Mesenchymal stem cell (in vitro differentiated cells and primary cell): ENCODE measurements around the gene RAB33B.

Experiments used
- DNase-seq: peaks from one replicate; pipeline ENCODE4 v3.0.0-alpha.2; 2013
- H2AFZ ChIP-seq: one replicate; pipeline ENCODE4 v1.6.1; 2013; ENCODE audit warnings: low read depth, mild to moderate bottlenecking, control low read depth, inconsistent platforms, low read length, moderate library complexity
- H2AK5ac ChIP-seq: 2 replicates; pipeline ENCODE4 v1.6.1; 2013; ENCODE audit warnings: low read length, moderate library complexity, mild to moderate bottlenecking, inconsistent platforms; ENCODE audit not compliant: severe bottlenecking
- H2BK120ac ChIP-seq: one replicate; pipeline ENCODE4 v1.6.1; 2013; ENCODE audit warnings: low read depth, mild to moderate bottlenecking, inconsistent platforms, low read length, moderate library complexity
- H2BK12ac ChIP-seq, 2 experiments: one replicate each; pipeline ENCODE4 v1.6.1; 2013; ENCODE audit warnings: inconsistent platforms in 2 of 2, low read length in 2 of 2, mild to moderate bottlenecking in 2 of 2, moderate library complexity in 2 of 2, control low read depth in 1 of 2
- H2BK15ac ChIP-seq: one replicate; pipeline ENCODE4 v1.6.1; 2013; ENCODE audit warnings: mild to moderate bottlenecking, low read depth, inconsistent platforms; ENCODE audit not compliant: poor library complexity, severe bottlenecking
- H2BK5ac ChIP-seq: 2 replicates; pipeline ENCODE4 v1.6.1; 2013; ENCODE audit warnings: low read depth, mild to moderate bottlenecking, low read length, control low read depth, inconsistent platforms; ENCODE audit not compliant: poor library complexity, severe bottlenecking
- H3K14ac ChIP-seq, 2 experiments: one replicate each; pipeline ENCODE4 v1.6.1; 2013; ENCODE audit warnings: inconsistent platforms in 2 of 2, low read length in 2 of 2, control low read depth in 1 of 2, mild to moderate bottlenecking in 1 of 2, moderate library complexity in 1 of 2
- H3K18ac ChIP-seq, 2 experiments: one replicate each; pipeline ENCODE4 v1.6.1; 2013; ENCODE audit warnings: inconsistent platforms in 2 of 2, low read length in 2 of 2, control low read depth in 1 of 2, low read depth in 1 of 2, mild to moderate bottlenecking in 1 of 2
- H3K23ac ChIP-seq, 2 experiments: one replicate each; pipeline ENCODE4 v1.6.1; 2013; ENCODE audit warnings: inconsistent platforms in 2 of 2, low read length in 2 of 2, mild to moderate bottlenecking in 2 of 2, moderate library complexity in 2 of 2, control low read depth in 1 of 2
- H3K27ac ChIP-seq: 2 replicates; pipeline ENCODE4 v1.5.1; 2013; ENCODE audit warnings: mild to moderate bottlenecking, moderate library complexity, low read length, control low read depth, inconsistent platforms; ENCODE audit not compliant: poor library complexity, severe bottlenecking
- H3K27me3 ChIP-seq, 2 experiments: 2 replicates each; pipeline versions ENCODE4 v1.6.1 to v1.7.0; 2013; ENCODE audit warnings: low read length in 2 of 2, mild to moderate bottlenecking in 2 of 2, moderate library complexity in 2 of 2, control low read depth in 1 of 2, inconsistent platforms in 1 of 2; ENCODE audit not compliant: control insufficient read depth in 1 of 2, insufficient read depth in 1 of 2
- H3K36me3 ChIP-seq, 2 experiments: 2 replicates each; pipeline versions ENCODE4 v1.6.1 to v1.7.0; 2013; ENCODE audit warnings: low read length in 2 of 2, control low read depth in 1 of 2, inconsistent platforms in 1 of 2, low read depth in 1 of 2, mild to moderate bottlenecking in 1 of 2; ENCODE audit not compliant: insufficient read depth in 2 of 2, control insufficient read depth in 1 of 2
- H3K4ac ChIP-seq, 2 experiments: one replicate each; pipeline ENCODE4 v1.6.1; 2013; ENCODE audit warnings: inconsistent platforms in 2 of 2, low read length in 2 of 2, mild to moderate bottlenecking in 2 of 2, moderate library complexity in 2 of 2, control low read depth in 1 of 2, low read depth in 1 of 2
- H3K4me1 ChIP-seq: 2 replicates; pipeline ENCODE4 v1.6.1; 2013; ENCODE audit warnings: low read depth, low read length, control low read depth; ENCODE audit not compliant: control insufficient read depth, insufficient read depth
- H3K4me2 ChIP-seq: 2 replicates; pipeline ENCODE4 v1.6.1; 2013; ENCODE audit warnings: low read length, mild to moderate bottlenecking, inconsistent platforms; ENCODE audit not compliant: poor library complexity, severe bottlenecking
- H3K4me3 ChIP-seq, 2 experiments: 2 replicates each; pipeline versions ENCODE4 v1.5.1 to v1.7.0; 2013; ENCODE audit warnings: low read length in 2 of 2, mild to moderate bottlenecking in 2 of 2, control low read depth in 1 of 2, low read depth in 1 of 2; ENCODE audit not compliant: insufficient read depth in 1 of 2
- H3K79me1 ChIP-seq: replicated peaks from 2 replicates; pipeline ENCODE4 v1.6.1; 2013; ENCODE audit warnings: mild to moderate bottlenecking, control low read depth, low read length, inconsistent platforms; ENCODE audit not compliant: poor library complexity, severe bottlenecking
- H3K9ac ChIP-seq: 2 replicates; pipeline ENCODE4 v1.7.0; 2013; ENCODE audit warnings: mild to moderate bottlenecking, low read length, moderate library complexity
- H3K9me3 ChIP-seq: 2 replicates; pipeline ENCODE4 v1.7.0; 2013; ENCODE audit warnings: mild to moderate bottlenecking, low read length; ENCODE audit not compliant: control insufficient read depth
- H4K8ac ChIP-seq: one replicate; pipeline ENCODE4 v1.6.1; 2013; ENCODE audit warnings: inconsistent platforms, mild to moderate bottlenecking, low read length, moderate library complexity
- H4K91ac ChIP-seq: one replicate; pipeline ENCODE4 v1.6.1; 2013; ENCODE audit warnings: mild to moderate bottlenecking, low read length, inconsistent platforms
- WGBS: methylation state at CpG from one replicate; pipeline ENCODE4 v1.1.7; 2013; ENCODE audit warnings: mixed read lengths; 5-methylcytosine and 5-hydroxymethylcytosine counted together

RAB33B gene

DNA sequence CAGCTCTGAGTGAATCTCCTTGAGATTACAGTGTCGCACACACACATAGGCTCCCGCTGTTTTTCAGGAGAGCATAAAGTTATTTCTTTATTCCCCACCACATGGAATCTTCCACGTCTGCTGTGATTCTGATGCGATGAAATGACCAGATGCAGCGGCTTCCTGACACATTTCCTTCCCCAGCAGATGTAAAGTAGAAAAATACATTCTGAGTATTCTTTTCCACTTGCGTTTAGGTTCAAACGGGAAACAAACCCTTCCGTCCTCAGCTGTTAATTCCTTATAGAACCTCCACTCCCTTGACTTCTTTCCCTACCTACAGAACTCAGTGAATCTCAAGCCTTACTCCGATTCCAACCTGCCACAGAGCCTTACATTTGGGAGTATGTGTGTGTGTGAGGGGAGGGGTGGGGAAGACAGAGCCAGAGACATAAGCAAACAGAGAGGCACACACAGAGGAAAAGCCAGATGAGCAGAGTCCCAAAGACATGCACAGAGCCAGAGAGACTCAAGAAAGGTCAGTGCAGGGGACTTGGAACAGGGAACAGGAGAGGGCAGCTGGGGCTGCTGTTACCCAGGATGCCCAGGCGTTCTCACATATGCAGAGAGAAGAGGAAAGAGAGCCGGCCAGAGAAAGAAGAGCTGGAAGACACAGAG lies 54.8 kb downstream of the RAB33B start:
- no peak overlapping the region for H3K18ac ChIP-seq
- H2BK5ac ChIP-seq = no peak overlapping the region
- no peak overlapping the region for H3K4me2 ChIP-seq
- no peak overlapping the region for H3K4me3 ChIP-seq
- H2AK5ac ChIP-seq = no peak overlapping the region
- H3K23ac ChIP-seq = no peak overlapping the region
- no peaks in the 10 kb centered on the region for H3K9me3 ChIP-seq
- no peak overlapping the region for H2BK12ac ChIP-seq
- no peak for DNase-seq
- no peak overlapping the region for H2BK120ac ChIP-seq
- peaks cover 41 to 78% of the 10 kb centered on the region in 2 experiments for H3K36me3 ChIP-seq
- H3K4ac ChIP-seq = no peak overlapping the region
- H4K91ac ChIP-seq = no peak overlapping the region
- H3K27me3 ChIP-seq = no peaks in the 10 kb centered on the region
- no peak overlapping the region for H3K27ac ChIP-seq
- H3K14ac ChIP-seq = no peak overlapping the region
- H3K9ac ChIP-seq = no peak overlapping the region
- 93% methylated on average over 11 of the region's 11 CpGs for WGBS
- peaks cover 2% of the 10 kb centered on the region for H3K4me1 ChIP-seq
- H4K8ac ChIP-seq = no peak overlapping the region
- peaks cover 7% of the 10 kb centered on the region for H3K79me1 ChIP-seq
- no peak overlapping the region for H2BK15ac ChIP-seq
- H2AFZ ChIP-seq = no peak overlapping the region

DNA sequence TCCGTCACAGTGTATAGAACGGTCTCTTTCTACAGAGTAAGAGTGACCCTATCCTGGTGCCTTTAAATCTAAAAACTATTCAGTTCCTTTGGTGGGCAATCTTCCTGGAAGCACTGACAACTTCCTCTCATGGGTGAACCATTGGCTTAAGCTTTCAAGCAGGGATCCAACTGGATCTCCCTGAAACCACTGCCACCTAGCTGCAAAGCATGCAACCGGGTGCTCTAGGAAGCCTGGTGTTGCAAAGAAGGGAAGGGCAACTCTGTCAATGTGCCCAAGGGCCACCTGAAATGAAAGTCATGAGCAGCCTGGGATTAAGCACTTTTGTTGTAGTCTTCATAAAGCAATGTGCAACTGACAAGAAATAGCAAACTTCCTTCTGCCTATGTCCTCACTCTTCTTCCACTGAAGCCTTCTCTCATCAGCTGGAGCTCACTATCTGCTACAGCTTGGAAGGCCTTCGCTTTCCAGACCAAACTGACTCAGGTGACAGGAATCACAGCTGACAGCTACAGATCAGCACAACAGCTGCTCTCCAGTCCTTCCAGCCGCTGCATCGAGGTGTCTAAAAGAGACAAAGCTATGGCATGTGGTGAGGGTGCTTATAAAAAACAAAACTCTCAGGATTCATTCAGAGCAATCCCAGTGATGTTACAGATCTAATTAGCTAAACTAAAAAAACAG lies 55.9 kb downstream of the RAB33B start:
- Histone ChIP-seq H3K4me2 (no peak overlapping the region), H3K23ac (no peak overlapping the region), H3K4me3 (no peak overlapping the region), H3K4me1 (peaks cover 2% of the 10 kb centered on the region), H2BK12ac (no peak overlapping the region), H3K36me3 (peaks cover 51 to 84% of the 10 kb centered on the region in 2 experiments), H3K27me3 (no peaks in the 10 kb centered on the region), H4K8ac (no peak overlapping the region), H2BK120ac (no peak overlapping the region), H2BK5ac (no peak overlapping the region), H3K18ac (no peak overlapping the region), H4K91ac (no peak overlapping the region), H3K79me1 (peaks cover 7% of the 10 kb centered on the region), H2AFZ (no peak overlapping the region), H3K9me3 (no peaks in the 10 kb centered on the region), H2AK5ac (no peak overlapping the region), H2BK15ac (no peak overlapping the region), H3K14ac (no peak overlapping the region), H3K27ac (no peak overlapping the region), H3K9ac (no peak overlapping the region), H3K4ac (no peak overlapping the region)
- no peak for DNase-seq
- 89% methylated on average over 5 of the region's 6 CpGs for WGBS

DNA sequence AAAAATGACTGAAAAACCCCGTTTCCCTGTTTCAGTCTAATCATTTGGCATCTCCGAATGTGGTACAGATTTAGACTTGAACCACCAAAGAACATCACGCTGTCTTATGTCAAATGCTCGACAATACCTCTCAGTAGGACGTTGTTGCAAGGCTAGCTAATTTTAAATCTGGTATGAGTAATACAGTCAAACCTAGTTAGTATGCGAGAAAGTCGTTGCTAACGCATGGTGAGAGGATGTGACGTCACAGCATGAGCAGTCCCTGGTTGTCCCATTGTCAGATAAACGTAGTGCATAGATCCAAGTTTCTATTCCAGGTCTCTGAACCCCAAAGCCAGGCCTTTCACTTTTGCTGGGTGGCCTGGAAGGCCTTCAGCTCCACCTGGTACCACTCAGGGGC lies 57.4 kb downstream of the RAB33B start:
- no peak overlapping the region for H3K9ac ChIP-seq
- no peak overlapping the region for H3K23ac ChIP-seq
- H3K27me3 ChIP-seq = no peaks in the 10 kb centered on the region
- H2BK12ac ChIP-seq = no peak overlapping the region
- H3K4me3 ChIP-seq = no peak overlapping the region
- no peak overlapping the region for H3K4ac ChIP-seq
- no peak overlapping the region for H4K91ac ChIP-seq
- H3K36me3 ChIP-seq = peaks cover 47 to 89% of the 10 kb centered on the region in 2 experiments
- 85% methylated on average over 10 of the region's 10 CpGs for WGBS
- H2AFZ ChIP-seq = no peak overlapping the region
- peaks cover 2% of the 10 kb centered on the region for H3K4me1 ChIP-seq
- no peak overlapping the region for H2AK5ac ChIP-seq
- H3K14ac ChIP-seq = no peak overlapping the region
- H2BK5ac ChIP-seq = no peak overlapping the region
- H3K27ac ChIP-seq = no peak overlapping the region
- H3K18ac ChIP-seq = no peak overlapping the region
- peak overlapping the region; percentile 4 for H4K8ac ChIP-seq
- H3K9me3 ChIP-seq = no peaks in the 10 kb centered on the region
- H3K4me2 ChIP-seq = no peak overlapping the region
- no peak overlapping the region for H2BK120ac ChIP-seq
- DNase-seq = no peak
- peaks cover 7% of the 10 kb centered on the region for H3K79me1 ChIP-seq
- H2BK15ac ChIP-seq = no peak overlapping the region

DNA sequence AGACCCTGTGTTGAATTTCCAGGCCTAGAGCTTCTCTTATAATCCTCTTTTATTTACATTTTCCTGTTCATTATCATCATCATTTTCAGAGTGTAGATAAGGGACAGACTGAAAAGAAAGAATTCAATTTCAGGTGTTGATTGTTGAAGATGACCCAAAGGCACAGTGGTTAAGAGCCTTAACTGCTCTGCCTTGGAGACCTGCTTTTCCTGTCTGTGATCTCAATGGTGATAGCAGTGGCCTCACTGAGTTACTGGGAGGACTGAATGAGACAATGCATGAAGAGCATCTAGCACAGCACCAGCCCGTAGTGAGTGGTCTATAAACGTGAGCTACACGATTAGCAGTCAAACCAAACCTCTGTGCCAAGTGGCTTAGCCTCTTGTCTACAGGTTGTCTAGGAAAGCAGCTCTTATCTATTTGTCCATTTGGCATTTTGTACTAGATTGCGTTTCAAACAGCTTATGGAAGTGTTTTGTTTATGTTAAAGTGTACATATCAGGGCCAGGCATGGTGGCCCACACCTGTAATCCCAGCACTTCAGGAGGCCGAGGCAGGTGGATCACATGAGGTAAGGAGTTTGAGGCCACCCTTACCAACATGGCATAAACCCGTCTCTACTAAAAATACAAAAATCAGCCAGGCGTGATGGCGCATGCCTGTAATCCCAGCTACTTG lies 60.6 kb downstream of the RAB33B start:
- Histone ChIP-seq H2BK120ac (no peak overlapping the region), H3K9ac (no peak overlapping the region), H2BK12ac (no peak overlapping the region), H3K27ac (no peak overlapping the region), H4K91ac (no peak overlapping the region), H3K4ac (no peak overlapping the region), H3K27me3 (no peaks in the 10 kb centered on the region), H3K4me3 (no peak overlapping the region), H2BK15ac (no peak overlapping the region), H3K4me1 (peaks cover 2% of the 10 kb centered on the region), H4K8ac (no peak overlapping the region), H2BK5ac (no peak overlapping the region), H2AK5ac (no peak overlapping the region), H3K9me3 (no peaks in the 10 kb centered on the region), H3K79me1 (peaks cover 8% of the 10 kb centered on the region), H3K18ac (no peak overlapping the region), H3K14ac (no peak overlapping the region), H3K23ac (no peak overlapping the region), H3K4me2 (no peak overlapping the region), H2AFZ (no peak overlapping the region), H3K36me3 (peaks cover 46 to 91% of the 10 kb centered on the region in 2 experiments)
- no peak for DNase-seq
- 93% methylated on average over 7 of the region's 8 CpGs for WGBS
